HG03066 (cell line): ENCODE measurements around the gene MAP3K2.
"Not testable (repeated sequence)": the region's sequence is repeated elsewhere in the genome, so short reads cannot be mapped to it uniquely, and the experiment has no call there.

ENCODE experiments used
- ATAC-seq: cut with Tn5 transposase; IDR thresholded peaks from one replicate; pipeline ENCODE4 v1.9.1; 2021; ENCODE audit warnings: low read depth; ENCODE audit not compliant: unreplicated experiment

MAP3K2 gene

DNA sequence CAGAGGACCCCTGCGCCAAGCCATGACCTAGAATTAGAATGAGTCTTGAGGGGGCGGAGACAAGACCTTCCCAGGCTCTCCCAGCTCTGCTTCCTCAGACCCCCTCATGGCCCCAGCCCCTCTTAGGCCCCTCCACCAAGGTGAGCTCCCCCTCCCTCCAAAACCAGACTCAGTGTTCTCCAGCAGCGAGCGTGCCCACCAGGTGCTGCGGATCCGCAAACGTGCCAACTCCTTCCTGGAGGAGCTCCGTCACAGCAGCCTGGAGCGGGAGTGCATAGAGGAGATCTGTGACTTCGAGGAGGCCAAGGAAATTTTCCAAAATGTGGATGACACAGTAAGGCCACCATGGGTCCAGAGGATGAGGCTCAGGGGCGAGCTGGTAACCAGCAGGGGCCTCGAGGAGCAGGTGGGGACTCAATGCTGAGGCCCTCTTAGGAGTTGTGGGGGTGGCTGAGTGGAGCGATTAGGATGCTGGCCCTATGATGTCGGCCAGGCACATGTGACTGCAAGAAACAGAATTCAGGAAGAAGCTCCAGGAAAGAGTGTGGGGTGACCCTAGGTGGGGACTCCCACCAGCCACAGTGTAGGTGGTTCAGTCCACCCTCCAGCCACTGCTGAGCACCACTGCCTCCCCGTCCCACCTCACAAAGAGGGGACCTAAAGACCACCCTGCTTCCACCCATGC is 33.5 kb upstream of the MAP3K2 start:
- ATAC-seq, result no peak

DNA sequence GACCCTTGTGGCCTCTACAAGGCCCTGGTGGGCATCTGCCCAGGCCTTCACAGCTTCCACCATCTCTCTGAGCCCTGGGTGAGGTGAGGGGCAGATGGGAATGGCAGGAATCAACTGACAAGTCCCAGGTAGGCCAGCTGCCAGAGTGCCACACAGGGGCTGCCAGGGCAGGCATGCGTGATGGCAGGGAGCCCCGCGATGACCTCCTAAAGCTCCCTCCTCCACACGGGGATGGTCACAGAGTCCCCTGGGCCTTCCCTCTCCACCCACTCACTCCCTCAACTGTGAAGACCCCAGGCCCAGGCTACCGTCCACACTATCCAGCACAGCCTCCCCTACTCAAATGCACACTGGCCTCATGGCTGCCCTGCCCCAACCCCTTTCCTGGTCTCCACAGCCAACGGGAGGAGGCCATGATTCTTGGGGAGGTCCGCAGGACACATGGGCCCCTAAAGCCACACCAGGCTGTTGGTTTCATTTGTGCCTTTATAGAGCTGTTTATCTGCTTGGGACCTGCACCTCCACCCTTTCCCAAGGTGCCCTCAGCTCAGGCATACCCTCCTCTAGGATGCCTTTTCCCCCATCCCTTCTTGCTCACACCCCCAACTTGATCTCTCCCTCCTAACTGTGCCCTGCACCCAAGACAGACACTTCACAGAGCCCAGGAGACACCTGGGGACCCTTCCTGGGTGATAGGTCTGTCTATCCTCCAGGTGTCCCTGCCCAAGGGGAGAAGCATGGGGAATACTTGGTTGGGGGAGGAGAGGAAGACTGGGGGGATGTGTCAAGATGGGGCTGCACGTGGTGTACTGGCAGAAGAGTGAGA is 32.5 kb upstream of the MAP3K2 start:
- no peak for ATAC-seq

DNA sequence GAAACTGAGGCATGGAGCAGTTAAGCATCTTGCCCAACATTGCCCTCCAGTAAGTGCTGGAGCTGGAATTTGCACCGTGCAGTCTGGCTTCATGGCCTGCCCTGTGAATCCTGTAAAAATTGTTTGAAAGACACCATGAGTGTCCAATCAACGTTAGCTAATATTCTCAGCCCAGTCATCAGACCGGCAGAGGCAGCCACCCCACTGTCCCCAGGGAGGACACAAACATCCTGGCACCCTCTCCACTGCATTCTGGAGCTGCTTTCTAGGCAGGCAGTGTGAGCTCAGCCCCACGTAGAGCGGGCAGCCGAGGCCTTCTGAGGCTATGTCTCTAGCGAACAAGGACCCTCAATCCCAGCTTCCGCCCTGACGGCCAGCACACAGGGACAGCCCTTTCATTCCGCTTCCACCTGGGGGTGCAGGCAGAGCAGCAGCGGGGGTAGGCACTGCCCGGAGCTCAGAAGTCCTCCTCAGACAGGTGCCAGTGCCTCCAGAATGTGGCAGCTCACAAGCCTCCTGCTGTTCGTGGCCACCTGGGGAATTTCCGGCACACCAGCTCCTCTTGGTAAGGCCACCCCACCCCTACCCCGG is 31.8 kb upstream of the MAP3K2 start:
- ATAC-seq, result no peak

DNA sequence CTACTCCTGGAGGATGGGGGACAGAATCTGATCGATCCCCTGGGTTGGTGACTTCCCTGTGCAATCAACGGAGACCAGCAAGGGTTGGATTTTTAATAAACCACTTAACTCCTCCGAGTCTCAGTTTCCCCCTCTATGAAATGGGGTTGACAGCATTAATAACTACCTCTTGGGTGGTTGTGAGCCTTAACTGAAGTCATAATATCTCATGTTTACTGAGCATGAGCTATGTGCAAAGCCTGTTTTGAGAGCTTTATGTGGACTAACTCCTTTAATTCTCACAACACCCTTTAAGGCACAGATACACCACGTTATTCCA is 31.3 kb upstream of the MAP3K2 start:
- no peak for ATAC-seq

DNA sequence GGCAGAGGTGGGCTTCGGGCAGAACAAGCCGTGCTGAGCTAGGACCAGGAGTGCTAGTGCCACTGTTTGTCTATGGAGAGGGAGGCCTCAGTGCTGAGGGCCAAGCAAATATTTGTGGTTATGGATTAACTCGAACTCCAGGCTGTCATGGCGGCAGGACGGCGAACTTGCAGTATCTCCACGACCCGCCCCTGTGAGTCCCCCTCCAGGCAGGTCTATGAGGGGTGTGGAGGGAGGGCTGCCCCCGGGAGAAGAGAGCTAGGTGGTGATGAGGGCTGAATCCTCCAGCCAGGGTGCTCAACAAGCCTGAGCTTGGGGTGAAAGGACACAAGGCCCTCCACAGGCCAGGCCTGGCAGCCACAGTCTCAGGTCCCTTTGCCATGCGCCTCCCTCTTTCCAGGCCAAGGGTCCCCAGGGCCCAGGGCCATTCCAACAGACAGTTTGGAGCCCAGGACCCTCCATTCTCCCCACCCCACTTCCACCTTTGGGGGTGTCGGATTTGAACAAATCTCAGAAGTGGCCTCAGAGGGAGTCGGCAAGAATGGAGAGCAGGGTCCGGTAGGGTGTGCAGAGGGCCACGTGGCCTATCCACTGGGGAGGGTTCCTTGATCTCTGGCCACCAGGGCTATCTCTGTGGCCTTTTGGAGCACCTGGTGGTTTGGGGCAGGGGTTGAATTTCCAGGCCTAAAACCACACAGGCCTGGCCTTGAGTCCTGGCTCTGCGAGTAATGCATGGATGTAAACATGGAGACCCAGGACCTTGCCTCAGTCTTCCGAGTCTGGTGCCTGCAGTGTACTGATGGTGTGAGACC is 30.7 kb upstream of the MAP3K2 start, which contains the start of gene PROC:
PROC (plus strand) TSS at position 128 of the 812 bp plus-strand sequence. CDS start 1,516 bp downstream, outside the sequence.
- no peak for ATAC-seq

DNA sequence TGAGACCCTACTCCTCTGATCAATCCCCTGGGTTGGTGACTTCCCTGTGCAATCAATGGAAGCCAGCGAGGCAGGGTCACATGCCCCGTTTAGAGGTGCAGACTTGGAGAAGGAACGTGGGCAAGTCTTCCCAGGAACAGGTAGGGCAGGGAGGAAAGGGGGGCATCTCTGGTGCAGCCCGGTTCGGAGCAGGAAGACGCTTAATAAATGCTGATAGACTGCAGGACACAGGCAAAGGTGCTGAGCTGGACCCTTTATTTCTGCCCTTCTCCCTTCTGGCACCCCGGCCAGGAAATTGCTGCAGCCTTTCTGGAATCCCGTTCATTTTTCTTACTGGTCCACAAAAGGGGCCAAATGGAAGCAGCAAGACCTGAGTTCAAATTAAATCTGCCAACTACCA is 29.6 kb upstream of the MAP3K2 start:
- ATAC-seq, result no peak

DNA sequence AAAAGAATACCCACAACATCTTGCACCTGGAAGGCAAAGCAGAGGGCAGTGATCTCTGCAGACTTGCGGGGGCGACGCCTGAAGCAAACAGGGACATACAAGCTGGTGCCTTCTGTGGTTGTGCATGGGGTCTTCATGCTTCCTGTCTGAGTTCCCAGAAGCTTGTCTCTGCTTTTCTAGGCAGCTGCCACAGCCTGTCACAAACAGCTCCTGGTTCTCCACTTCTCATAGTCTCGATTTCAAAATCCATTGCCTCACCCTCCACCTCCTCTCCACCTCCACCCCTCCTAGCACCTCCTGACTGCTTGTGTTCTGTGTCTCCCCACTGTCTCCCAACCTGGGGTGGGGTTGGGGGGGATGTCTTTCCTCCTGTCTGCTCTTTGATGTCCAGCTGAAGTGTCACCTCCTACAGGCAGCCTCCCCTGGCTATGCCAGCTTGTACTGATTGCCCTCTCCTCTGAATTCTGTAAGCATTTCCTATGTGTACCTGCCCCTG is 28.8 kb upstream of the MAP3K2 start:
- no peak for ATAC-seq

DNA sequence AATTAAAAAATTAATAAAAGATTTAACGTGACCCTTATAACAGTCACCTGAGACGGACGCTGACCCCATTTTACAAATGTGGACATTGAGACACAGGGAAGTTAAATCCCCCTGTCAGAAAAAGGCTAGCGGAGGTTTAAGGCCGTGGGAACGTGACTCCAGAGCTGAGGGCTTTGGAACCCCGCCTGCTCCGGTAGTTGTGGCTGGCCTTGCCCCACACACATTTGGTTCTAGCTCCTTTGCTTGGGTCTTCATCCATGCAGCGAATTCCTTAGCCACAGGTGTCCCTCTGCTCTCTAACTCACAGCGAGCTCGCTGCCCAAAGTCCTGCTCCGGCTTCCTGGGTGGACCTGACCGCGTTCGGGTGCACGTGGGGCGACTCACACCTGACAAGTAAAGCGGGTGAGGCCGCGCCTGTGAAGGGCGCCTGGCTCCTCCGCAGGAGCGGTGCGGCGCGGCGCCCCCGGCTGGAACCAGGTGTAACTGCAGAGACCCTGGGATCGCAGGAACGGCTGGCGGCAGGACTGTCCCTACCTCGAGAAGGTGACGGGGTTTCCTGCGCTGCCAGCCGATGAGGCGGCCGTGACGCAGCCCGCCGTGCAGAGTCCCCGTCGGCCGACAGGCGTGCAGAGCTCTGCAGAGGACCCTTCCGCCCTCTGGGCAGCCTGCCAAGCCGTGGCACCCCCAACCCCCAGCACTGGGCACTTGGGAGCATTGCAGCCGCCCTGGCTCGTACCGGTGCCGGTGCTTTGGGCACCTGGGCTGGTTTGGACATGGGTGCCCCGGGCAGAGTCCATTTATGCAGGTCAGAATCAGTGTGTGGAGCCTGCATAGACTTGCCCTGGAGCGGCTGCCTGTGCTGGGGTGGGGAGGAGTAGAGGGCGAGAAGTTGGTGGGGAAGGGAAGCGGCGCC is 28.1 kb upstream of the MAP3K2 start:
- peak; percentile 69 for ATAC-seq

DNA sequence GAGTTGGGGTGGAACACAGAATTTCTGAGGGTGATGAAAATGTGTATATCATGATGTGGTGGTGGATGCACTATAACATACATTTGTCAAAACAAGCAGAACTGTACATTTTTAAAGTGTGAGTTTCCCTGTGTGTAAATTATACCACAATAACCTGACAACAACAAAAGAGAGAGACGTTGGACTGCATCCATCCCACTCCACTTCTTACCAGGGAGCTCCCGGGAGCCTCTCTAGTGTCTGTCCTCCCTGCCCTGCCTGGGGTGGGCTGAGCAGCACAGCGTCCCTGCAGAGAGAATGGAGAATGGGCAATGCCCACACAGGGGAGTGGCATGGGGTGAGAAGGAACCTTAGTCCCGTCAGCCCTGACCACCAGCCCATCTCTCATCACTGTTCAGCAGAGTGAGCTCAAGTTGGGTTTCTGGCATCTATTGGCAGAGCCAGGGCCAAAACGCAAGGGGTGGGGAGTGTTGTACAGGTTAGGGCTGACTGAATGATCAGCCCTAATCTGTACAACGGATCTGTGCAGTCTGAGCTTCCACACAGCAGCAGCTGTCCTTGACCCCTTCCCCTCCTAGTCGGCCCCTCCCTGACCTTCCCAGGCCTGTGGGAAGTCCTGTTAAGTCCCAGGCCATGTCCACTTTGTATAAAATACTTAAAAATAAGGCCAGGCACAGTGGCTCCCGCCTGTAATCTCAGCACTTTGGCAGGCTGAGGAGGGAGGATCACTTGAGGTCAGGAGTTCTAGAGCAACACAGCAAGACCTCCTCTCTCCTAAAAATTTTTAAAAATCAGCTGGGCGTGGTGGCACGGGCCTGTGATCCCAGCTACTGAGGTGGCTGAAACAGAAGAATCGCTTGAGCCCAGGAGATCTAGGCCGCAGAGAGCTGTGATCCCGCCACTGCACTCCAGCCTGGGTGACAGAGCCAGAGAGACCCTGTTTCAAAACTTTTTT is 27.1 kb upstream of the MAP3K2 start:
- ATAC-seq, result no peak

DNA sequence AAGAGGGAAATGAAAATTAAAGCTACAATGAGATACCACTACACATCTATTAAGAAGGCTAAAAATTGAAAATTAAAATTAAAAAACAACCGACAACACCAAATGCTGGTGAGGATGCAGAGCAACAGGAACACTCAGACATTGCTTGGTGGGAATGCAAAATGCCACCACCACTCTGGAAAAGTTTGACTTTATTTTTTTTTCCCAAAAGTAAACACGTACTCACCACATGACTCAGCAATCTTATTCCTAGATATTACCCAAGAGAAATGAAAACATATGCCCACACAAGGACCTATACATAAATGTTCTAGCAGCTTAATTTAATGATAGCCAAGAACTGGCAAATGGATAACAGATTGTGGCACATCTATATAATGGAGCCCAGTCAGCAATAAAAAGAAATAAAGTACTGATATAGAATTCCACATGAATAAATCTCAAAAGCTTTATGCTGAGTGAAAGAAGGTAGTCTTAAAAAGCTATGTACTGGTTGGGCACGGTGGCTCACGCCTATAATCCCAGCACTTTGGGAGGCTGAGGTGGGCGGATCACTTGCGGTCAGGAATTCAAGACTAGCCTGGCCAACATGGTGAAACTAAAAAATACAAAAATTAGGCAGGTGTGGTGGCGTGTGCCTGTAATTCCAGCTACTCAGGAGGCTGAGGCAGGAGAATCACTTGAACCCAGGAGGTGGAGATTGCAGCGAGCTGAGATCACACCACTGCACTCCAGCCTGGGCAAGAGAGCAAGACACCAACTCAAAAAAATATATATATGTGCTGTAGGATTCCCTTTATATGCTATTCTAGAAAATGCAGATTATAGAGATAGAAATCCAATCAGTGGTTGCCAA is 26.2 kb upstream of the MAP3K2 start:
- no peak for ATAC-seq

DNA sequence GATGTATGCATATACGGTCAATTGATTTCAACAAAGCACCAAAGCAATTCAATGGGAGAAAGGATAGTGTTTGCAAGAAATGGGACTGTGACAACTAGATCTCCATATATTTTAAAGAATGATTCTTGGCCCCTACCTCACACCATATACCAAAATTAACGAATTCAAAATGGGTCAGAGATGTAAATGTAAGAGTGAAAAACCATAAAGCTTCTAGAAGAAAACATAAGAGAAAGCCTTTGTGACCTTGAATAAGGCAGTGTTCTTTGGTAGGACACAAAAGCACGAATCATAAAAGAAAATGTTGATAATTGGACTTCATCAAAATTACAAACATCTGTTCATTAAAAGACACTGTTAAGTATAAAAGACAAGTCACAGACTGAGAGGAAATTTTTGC is 25.4 kb upstream of the MAP3K2 start:
- no peak for ATAC-seq

DNA sequence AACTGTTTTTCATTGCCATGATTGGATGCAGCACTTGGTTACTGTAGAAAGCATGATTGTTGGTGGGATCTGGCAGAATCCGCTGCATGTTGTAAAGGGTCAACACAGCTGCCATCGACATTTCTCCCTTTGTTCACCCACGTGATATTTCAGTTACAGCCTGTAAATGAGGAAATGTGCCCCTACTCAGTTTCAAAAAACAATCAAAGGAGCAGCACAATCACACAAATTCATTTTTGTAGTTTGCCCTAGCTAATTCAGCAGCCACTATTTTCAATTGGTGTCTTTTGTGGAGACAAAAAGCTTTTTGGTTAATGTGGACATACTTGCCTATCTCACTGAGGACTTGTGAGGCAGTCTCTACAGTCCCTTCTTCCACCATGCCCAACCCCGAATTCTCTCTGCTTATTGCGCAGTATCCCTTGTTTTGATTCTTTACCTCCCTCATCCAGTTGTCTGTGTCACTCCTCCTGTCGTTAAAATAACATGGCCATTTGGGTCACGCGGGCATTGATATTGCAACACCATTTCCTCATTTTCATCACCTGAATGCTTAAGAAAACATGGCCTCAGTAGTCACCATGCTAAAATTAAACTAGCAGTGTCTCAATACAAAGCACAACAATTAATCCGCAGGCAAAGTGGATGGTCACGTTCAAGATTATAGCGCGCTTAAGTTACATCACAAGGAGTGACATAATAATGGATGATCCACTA is 24.0 kb upstream of the MAP3K2 start:
- ATAC-seq, result no peak

DNA sequence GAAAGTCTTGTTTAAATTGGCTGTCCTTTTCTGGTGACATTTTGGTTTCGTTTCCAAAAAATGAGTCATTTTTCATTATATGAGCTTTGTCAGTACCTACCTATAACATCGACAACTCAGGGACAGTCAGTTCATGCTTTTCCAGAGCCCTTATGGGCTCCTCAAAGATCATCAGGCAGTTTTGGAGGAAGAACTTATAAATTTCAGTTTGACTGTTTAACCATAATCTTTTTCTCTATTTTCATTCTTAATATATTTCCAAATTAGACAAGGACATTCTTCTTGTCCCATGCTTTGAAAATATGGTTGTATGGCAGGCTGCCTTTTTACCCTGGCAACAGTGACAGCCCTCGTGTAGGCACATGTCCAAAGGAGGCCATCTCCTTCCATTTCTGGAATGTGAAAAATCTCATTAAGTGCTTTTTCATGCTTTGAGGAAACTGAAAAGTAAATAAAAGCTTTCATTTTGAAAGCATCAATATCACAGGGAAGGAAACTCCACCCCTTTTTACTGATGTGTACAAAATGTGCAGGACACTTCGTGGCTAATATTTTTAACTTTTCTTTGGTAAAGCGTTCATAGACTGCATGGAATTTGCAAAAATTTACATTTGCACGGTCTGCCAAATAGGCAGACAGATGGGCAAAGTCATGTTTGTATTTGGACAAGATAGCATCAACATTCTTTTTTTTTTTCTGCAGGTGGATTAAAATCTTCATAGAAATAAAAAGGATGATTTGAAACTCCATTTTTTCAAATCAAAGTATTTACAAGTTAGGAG is 23.3 kb upstream of the MAP3K2 start:
- ATAC-seq, result no peak

DNA sequence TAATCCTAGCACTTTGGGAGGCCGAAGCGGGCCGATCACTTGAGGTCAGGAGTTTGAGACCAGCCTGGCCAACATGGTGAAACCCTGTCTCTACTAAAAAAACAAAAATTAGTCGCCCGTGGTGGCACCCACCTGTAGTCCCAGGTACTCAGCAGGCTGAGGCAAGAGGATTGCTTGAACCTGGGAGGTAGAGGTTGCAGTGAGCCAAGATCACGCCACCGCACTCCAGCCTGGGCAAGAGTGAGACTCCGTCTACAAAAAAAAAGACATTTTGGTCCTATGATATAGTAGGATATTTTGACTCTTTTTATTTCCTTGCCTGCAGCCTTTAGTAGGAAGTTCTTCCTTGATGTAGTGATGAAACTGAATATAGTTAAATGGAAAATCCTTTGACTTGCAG is 21.9 kb upstream of the MAP3K2 start:
- ATAC-seq, result not testable (repeated sequence)

DNA sequence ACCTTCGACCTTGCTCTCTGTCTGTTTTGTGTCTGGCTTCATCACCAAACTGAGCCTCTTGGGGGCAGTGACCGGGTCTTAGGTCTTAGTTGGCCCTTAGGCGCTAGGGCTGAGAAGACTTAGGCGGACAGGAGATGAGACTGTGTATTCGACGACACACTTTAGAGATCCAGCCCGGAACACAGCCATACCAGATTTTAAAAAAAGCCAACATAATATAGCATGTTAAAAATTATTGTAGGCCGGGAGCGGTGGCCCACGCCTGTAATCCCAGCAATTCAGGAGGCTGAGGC is 21.0 kb upstream of the MAP3K2 start:
- no peak for ATAC-seq

DNA sequence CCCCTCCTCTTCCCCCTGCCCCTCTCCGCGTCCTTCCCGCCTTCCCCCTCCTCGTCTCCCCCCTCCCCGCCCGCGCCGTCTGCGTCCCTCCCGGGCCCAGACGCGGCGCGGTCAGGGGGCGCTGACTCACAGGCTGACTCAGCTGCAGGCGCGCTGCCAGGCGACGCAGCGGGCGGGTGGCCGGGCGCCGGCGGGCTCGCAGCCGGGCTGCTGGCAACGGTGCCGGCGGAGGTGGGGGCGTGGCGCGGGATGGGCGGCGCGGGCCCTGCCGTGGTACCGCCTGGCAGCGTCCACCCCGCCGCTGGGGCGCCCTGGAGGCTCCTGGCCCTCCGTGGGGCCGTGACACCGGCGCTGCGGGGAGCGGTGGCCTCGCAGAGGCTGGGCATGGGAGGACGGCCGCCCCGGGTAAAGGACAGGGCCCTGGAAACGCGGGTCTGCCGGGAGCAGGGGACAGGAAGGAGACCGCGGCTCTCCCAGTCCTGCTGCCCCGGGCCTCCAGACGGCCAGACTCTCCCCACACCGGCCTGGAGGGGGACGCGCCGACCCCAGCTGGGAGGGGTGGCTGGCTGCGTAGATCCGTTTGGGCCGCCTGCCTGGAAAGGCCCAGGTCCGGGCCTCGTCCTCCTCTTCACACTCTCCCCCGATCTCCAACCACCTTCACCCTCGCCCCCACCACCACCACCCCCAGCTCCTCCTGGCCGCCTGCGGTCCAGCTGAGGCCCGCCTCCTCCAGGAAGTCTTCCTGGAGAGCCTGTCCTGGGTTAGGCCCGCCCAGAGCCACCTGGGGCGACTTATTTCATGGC is 20.4 kb upstream of the MAP3K2 start:
- peak; percentile 60 for ATAC-seq
